KMS-11 (cell line): Measurements from ENCODE around the gene ENTR1.

Source experiments
- H2AFZ ChIP-seq: fragments of 200-600 bp; sonication (generic); 2 replicates; pipeline ENCODE4 v1.6.1; 2016; ENCODE audit warnings: antibody characterized with exemption, mixed run types, low read depth
- H3K27ac ChIP-seq: fragments of 200-600 bp; sonication (generic); 2 replicates; pipeline ENCODE4 v1.6.1; 2016; ENCODE audit warnings: mild to moderate bottlenecking, mixed run types
- H3K27me3 ChIP-seq: fragments of 200-600 bp; sonication (generic); 2 replicates; pipeline ENCODE4 v1.6.1; 2017; ENCODE audit warnings: mild to moderate bottlenecking, low read depth, mixed run types, moderate library complexity; ENCODE audit not compliant: insufficient read depth
- H3K36me3 ChIP-seq: fragments of 200-600 bp; sonication (generic); 2 replicates; pipeline ENCODE4 v1.6.1; 2017; ENCODE audit warnings: mild to moderate bottlenecking, mixed run types; ENCODE audit not compliant: insufficient read depth
- H3K4me1 ChIP-seq: fragments of 200-600 bp; sonication (generic); 2 replicates; pipeline ENCODE4 v1.6.1; 2016; ENCODE audit warnings: mild to moderate bottlenecking, low read depth, mixed run types; ENCODE audit not compliant: poor library complexity, severe bottlenecking
- H3K4me2 ChIP-seq: fragments of 200-600 bp; sonication (generic); 2 replicates; pipeline ENCODE4 v1.7.0; 2016; ENCODE audit warnings: mild to moderate bottlenecking, mixed run types
- H3K4me3 ChIP-seq: fragments of 200-600 bp; sonication (generic); IDR thresholded peaks from 2 replicates; pipeline ENCODE4 v1.6.1; 2017; ENCODE audit warnings: low read depth, low read length, mixed read lengths; ENCODE audit not compliant: insufficient read depth
- H3K79me2 ChIP-seq: fragments of 200-600 bp; sonication (generic); 2 replicates; pipeline ENCODE4 v1.6.1; 2016; ENCODE audit warnings: low read depth, mixed run types; ENCODE audit not compliant: insufficient read depth
- H3K9ac ChIP-seq: fragments of 200-600 bp; sonication (generic); 2 replicates; pipeline ENCODE4 v1.6.1; 2016; ENCODE audit warnings: mild to moderate bottlenecking, mixed run types
- H4K20me1 ChIP-seq: fragments of 200-600 bp; sonication (generic); 2 replicates; pipeline ENCODE4 v1.6.1; 2016; ENCODE audit warnings: mild to moderate bottlenecking, mixed run types; ENCODE audit not compliant: insufficient read depth
- TF ChIP-seq, protein P1 (sequence below): fragments of 200-600 bp; sonication (generic); conservative IDR thresholded peaks from 2 replicates; pipeline ENCODE4 v1.6.1; 2017; ENCODE audit warnings: low read depth, mild to moderate bottlenecking, antibody characterized with exemption, low read length, moderate library complexity, mixed read lengths

ENTR1 gene

DNA sequence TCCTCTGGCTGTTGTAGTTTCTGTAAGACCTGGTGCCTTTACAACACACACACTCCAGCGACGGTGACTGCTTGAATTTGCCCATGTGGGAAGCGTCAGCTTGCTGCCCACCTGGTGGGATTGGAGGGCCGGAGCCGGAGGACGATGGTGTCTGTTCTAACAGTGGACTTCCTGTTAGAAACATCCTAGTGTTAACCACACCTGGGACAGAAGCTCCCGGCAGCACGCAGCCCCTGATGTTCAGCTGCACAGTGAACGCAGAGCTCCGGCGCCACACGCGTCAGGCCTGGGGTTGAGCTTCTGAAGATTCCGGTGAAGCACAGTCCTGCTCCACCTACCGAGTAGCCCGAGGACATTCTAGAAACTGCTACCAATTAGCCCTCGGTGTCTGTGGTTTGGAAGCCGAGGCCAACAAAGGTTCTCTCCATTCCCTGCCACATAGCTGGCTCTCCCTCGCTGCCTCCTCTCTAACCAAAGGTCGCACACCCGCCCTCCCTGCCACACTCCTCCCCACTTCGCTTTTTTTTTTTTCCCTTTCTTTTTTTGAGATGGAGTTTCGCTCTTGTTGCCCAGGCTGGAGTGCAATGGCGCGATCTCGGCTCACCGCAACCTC, 14.4 kb upstream of the ENTR1 start:
- no peak overlapping the region for H3K4me3 ChIP-seq
- TF ChIP-seq, protein P1, sequence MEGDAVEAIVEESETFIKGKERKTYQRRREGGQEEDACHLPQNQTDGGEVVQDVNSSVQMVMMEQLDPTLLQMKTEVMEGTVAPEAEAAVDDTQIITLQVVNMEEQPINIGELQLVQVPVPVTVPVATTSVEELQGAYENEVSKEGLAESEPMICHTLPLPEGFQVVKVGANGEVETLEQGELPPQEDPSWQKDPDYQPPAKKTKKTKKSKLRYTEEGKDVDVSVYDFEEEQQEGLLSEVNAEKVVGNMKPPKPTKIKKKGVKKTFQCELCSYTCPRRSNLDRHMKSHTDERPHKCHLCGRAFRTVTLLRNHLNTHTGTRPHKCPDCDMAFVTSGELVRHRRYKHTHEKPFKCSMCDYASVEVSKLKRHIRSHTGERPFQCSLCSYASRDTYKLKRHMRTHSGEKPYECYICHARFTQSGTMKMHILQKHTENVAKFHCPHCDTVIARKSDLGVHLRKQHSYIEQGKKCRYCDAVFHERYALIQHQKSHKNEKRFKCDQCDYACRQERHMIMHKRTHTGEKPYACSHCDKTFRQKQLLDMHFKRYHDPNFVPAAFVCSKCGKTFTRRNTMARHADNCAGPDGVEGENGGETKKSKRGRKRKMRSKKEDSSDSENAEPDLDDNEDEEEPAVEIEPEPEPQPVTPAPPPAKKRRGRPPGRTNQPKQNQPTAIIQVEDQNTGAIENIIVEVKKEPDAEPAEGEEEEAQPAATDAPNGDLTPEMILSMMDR = no peak
- H3K4me1 ChIP-seq = no peaks in the 10 kb centered on the region
- H3K9ac ChIP-seq = no peak overlapping the region
- 0 out of 2 replicates have a peak, but pooled peaks cover 4% of the 10 kb centered on the region for H3K36me3 ChIP-seq
- no peaks in the 10 kb centered on the region for H4K20me1 ChIP-seq
- no peaks in the 10 kb centered on the region for H3K79me2 ChIP-seq
- H3K4me2 ChIP-seq = no peak overlapping the region
- H2AFZ ChIP-seq = no peak overlapping the region
- no peaks in the 10 kb centered on the region for H3K27me3 ChIP-seq
- H3K27ac ChIP-seq = no peak overlapping the region

DNA sequence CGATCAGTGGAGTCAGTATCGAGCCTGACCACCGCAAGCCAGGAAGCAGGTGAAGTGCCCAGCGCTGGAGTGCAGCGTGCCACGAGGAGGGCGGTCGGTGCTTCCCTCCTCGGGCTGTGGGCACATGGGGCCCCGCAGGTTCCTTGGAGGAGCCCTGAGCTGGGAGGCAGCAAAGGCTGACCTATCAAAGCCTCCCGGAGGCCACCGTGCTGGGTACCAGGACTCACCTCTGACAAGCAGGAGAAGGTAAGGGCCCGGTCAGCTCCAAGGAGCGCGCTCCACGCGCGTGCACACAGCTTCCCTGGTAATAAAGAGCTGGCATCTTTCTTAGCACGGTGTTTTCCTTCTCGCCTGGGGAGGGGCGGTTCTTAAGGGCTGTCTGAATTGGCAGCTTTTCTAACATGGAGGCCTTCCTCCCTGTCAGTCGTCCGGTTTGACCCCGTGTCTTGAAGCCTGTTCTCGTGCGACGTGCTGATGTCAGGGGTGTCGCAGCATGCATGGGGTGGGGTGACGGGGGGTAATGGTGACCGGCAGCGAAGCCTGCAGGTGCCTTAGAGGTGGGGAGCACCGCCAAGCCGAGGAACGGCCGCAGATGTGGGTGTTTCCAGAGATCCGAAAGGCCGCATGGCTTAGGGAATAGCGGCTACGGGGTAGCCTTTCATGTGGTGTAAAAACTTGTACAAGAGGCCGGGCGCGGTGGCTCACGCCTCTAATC, 13.2 kb upstream of the ENTR1 start:
- H4K20me1 ChIP-seq = no peaks in the 10 kb centered on the region
- TF ChIP-seq, protein P1 = no peak
- no peak overlapping the region for H3K4me2 ChIP-seq
- no peaks in the 10 kb centered on the region for H3K4me1 ChIP-seq
- 0 out of 2 replicates have a peak, but pooled peaks cover 4% of the 10 kb centered on the region for H3K36me3 ChIP-seq
- H3K9ac ChIP-seq = no peak overlapping the region
- H3K4me3 ChIP-seq = no peak overlapping the region
- no peak overlapping the region for H3K27ac ChIP-seq
- H2AFZ ChIP-seq = no peak overlapping the region
- no peaks in the 10 kb centered on the region for H3K79me2 ChIP-seq
- no peaks in the 10 kb centered on the region for H3K27me3 ChIP-seq

DNA sequence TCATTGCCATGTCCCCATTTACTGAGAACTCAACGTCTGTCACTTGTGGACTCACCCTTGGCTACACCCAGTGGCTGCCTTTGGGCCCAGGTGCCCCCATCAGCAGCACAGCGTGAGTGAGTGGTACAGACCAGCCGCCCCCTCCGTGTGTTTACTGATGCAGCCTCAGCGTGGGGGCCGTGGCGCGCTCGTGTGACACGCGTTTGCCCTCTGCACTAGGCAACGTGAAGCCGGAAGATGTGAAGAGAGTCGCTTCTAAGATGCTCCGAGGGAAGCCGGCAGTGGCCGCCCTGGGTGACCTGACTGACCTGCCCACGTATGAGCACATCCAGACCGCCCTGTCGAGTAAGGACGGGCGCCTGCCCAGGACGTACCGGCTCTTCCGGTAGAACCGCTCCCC, 12.5 kb upstream of the ENTR1 start:
- TF ChIP-seq, protein P1 = no peak
- H3K4me1 ChIP-seq = no peaks in the 10 kb centered on the region
- no peaks in the 10 kb centered on the region for H3K79me2 ChIP-seq
- H3K4me2 ChIP-seq = no peak overlapping the region
- H2AFZ ChIP-seq = no peak overlapping the region
- no peak overlapping the region for H3K4me3 ChIP-seq
- H3K27me3 ChIP-seq = no peaks in the 10 kb centered on the region
- no peak overlapping the region for H3K9ac ChIP-seq
- no peak overlapping the region for H3K27ac ChIP-seq
- H4K20me1 ChIP-seq = no peaks in the 10 kb centered on the region
- H3K36me3 ChIP-seq = 0 out of 2 replicates have a peak, but pooled peaks cover 4% of the 10 kb centered on the region

DNA sequence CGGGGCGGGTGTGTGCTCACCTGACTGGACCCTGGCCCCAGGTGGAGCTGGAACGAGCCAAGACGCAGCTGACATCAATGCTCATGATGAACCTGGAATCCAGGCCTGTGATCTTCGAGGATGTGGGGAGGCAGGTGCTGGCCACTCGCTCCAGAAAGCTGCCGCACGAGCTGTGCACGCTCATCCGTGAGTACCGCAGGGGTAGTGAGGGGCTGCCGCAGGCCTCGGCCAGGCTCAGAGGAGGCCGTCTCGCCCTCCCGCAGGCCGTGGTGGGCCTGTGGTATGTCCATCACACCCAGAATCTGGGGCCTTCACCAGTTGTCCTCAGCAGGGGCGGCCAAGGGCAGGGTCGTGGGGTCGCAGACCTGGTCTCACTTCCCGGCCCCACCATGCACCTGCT, 11.4 kb upstream of the ENTR1 start:
- Histone ChIP-seq H3K27me3 (no peaks in the 10 kb centered on the region), H4K20me1 (no peaks in the 10 kb centered on the region), H3K4me1 (no peaks in the 10 kb centered on the region), H3K4me2 (no peak overlapping the region), H3K79me2 (no peaks in the 10 kb centered on the region), H2AFZ (no peak overlapping the region), H3K27ac (no peak overlapping the region), H3K36me3 (peaks cover 4% of the 10 kb centered on the region; the same call in 1 of the 2 replicates), H3K4me3 (no peak overlapping the region), H3K9ac (no peak overlapping the region)
- TF ChIP-seq, protein P1 = no peak
